Gastroesophageal sphincter (tissue), 3 donors: ENCODE results near the gene SSC4D.

Experiments used
- EP300 ChIP-seq: sonication (generic); formaldehyde crosslinking; IDR thresholded peaks from one replicate; pipeline ENCODE4 v1.6.1; 2017; ENCODE audit warnings: antibody characterized with exemption, mild to moderate bottlenecking
- POLR2A ChIP-seq, 2 donors: fragments of 450-650 bp; IDR thresholded peaks; one replicate each; pipeline ENCODE4 v1.6.1; 2017; ENCODE audit warnings: antibody characterized with exemption in 2 of 2, mild to moderate bottlenecking in 2 of 2, moderate library complexity in 1 of 2
- POLR2AphosphoS5 ChIP-seq: sonication (generic); formaldehyde crosslinking; IDR thresholded peaks from one replicate; pipeline ENCODE4 v1.6.1; 2017; ENCODE audit warnings: antibody characterized with exemption
- TF ChIP-seq, protein P1 (sequence below), 4 experiments: fragments of 200-600 bp in 2 of 4; fragments of 450-650 bp in 2 of 4; sonication (generic) in 1 of 4; IDR thresholded peaks; one replicate each; pipeline ENCODE4 v1.5.1; 2017 to 2019; ENCODE audit warnings: antibody characterized with exemption in 4 of 4, mild to moderate bottlenecking in 2 of 4, moderate library complexity in 2 of 4

DNA sequence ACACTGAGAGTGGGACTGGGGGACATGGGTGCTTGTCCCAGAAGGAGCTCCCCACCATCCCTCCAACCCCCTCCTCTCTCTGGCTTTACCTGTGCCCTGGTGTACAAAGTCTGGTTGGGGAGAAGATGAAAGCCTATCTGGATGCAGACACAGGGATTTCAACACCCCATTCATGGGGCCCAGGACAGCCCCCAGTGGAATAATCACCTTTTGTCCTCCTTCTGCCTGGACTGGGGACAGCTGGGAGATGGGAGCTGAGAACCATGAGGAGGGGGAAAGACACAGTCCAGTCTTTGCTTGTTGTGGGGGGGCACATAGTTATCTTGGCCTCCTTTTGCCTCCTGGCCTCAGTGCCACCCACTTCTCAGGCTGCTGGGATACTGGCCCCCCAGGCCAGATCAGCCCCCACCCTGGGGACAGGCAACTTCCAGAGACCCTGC, 1.4 kb downstream of the SSC4D start:
- TF ChIP-seq EP300: no peak
- TF ChIP-seq, protein P1, sequence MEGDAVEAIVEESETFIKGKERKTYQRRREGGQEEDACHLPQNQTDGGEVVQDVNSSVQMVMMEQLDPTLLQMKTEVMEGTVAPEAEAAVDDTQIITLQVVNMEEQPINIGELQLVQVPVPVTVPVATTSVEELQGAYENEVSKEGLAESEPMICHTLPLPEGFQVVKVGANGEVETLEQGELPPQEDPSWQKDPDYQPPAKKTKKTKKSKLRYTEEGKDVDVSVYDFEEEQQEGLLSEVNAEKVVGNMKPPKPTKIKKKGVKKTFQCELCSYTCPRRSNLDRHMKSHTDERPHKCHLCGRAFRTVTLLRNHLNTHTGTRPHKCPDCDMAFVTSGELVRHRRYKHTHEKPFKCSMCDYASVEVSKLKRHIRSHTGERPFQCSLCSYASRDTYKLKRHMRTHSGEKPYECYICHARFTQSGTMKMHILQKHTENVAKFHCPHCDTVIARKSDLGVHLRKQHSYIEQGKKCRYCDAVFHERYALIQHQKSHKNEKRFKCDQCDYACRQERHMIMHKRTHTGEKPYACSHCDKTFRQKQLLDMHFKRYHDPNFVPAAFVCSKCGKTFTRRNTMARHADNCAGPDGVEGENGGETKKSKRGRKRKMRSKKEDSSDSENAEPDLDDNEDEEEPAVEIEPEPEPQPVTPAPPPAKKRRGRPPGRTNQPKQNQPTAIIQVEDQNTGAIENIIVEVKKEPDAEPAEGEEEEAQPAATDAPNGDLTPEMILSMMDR (IDR thresholded peaks at IDR 0.05): no peak
- TF ChIP-seq POLR2A (IDR thresholded peaks at IDR 0.05): no peak
- no peak for TF ChIP-seq POLR2AphosphoS5
